Esophagus muscularis mucosa (tissue), 4 donors: Measurements from ENCODE around the gene C4orf50. TPM values are rescaled to one million over a fixed set of nuclear protein-coding genes. Genes with fewer than 3 reads are reported as not detected.

Source experiments
- DNase-seq: peaks from one replicate; pipeline ENCODE4 v3.0.0-alpha.2; 2017; ENCODE audit errors: extremely low spot score
- H3K27ac ChIP-seq, 4 donors: fragments of 200-600 bp; sonication (generic); replicated peaks in 1 of 4; 1 replicate in 3 of 4; 2 replicates in 1 of 4; pipeline ENCODE4 v1.5.1; 2016 to 2019; ENCODE audit warnings: mild to moderate bottlenecking in 1 of 4
- H3K27me3 ChIP-seq, 4 donors: fragments of 200-600 bp; sonication (generic); one replicate each; pipeline versions ENCODE4 v1.5.1 to v1.6.0; 2016 to 2019
- H3K36me3 ChIP-seq, 4 donors: fragments of 200-600 bp; sonication (generic); one replicate each; pipeline ENCODE4 v1.5.1; 2016 to 2019
- H3K4me1 ChIP-seq, 4 donors: fragments of 200-600 bp; sonication (generic); one replicate each; pipeline ENCODE4 v1.5.1; 2016 to 2019
- H3K4me3 ChIP-seq, 4 donors: fragments of 200-600 bp; sonication (generic); 1 replicate in 2 of 4; 2 replicates in 2 of 4; pipeline ENCODE4 v1.5.1; 2016 to 2019; ENCODE audit warnings: mild to moderate bottlenecking in 4 of 4, moderate library complexity in 1 of 4
- H3K9me3 ChIP-seq, 4 donors: fragments of 200-600 bp; sonication (generic); 1 replicate in 3 of 4; 2 replicates in 1 of 4; pipeline ENCODE4 v1.5.1; 2016 to 2019
- EP300 ChIP-seq: sonication (generic); formaldehyde crosslinking; IDR thresholded peaks from one replicate; pipeline ENCODE4 v1.6.1; 2017; ENCODE audit warnings: antibody characterized with exemption
- POLR2A ChIP-seq: fragments of 450-650 bp; IDR thresholded peaks from one replicate; pipeline ENCODE4 v1.6.1; 2017; ENCODE audit warnings: antibody characterized with exemption, moderate library complexity, mild to moderate bottlenecking, low read depth
- POLR2AphosphoS5 ChIP-seq, 2 donors: sonication (generic); formaldehyde crosslinking; IDR thresholded peaks; one replicate each; pipeline ENCODE4 v1.6.1; 2017; ENCODE audit warnings: antibody characterized with exemption in 2 of 2
- WGBS: methylation state at CpG from one replicate; pipeline ENCODE4 v1.1.5; 2018; 5-methylcytosine and 5-hydroxymethylcytosine counted together
- intact Hi-C: fragments of 100-400 bp; cut with DNase I; formaldehyde crosslinking; loops from one replicate; pipeline ENCODE4 v1.15.1; 2023
- total RNA-seq, 4 donors: library from RNA; depleted of rRNA; stranded (reverse); fragments of >200 nt; gene quantifications; one replicate each; pipeline versions ENCODE4 v1.1.0 to v1.2.1, GENCODE V29; 2016
- TF ChIP-seq, protein P1 (sequence below), 3 experiments: fragments of 200-600 bp in 2 of 3; fragments of 450-650 bp in 1 of 3; sonication (generic) in 2 of 3; IDR thresholded peaks; one replicate each; pipeline ENCODE4 v1.5.1; 2017 to 2019; ENCODE audit warnings: antibody characterized with exemption in 3 of 3, mild to moderate bottlenecking in 2 of 3, moderate library complexity in 1 of 3

Gene C4orf50
- total RNA-seq, 4 donors from 2014 or later, result 0.11 to 0.42 (median 0.26) TPM

DNA sequence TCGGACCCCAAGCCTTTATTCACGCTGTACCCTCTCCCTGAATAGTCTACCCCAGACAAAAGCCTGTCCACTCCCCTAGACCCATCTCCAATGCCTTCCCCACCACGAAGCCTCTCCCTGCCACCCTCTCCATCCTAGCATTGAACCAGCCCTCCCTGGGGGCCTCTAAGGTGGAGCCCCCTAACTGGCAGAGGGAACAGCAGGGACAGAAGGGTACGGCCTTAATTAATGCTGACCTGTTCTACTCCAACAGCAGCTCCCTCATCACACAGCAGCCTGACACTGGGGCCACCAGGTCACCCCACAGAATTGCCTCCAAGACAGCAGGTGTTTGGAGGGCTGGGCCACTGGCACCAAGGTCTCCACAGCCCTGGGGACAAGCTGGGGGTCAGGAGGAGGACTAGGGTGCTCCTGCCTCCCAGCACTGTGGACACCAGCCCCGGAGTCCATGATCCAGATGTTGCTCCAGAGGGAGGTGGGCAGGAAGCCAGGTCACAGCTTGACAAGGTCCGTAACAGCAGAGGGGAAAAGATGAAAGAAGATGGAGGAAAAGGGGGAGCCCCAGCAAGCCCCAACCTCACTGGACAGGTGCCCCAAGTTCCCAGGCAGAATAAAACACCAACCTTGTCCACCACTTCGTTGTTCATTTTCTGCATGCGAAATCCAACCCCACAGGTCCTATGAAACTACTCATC is 129.1 kb downstream of the C4orf50 start:
- 30% methylated on average over 7 of the region's 8 CpGs for WGBS
- peak overlapping the region in 3 of 4 donors; percentile 52 to 55 (median 52) for H3K4me3 ChIP-seq

DNA sequence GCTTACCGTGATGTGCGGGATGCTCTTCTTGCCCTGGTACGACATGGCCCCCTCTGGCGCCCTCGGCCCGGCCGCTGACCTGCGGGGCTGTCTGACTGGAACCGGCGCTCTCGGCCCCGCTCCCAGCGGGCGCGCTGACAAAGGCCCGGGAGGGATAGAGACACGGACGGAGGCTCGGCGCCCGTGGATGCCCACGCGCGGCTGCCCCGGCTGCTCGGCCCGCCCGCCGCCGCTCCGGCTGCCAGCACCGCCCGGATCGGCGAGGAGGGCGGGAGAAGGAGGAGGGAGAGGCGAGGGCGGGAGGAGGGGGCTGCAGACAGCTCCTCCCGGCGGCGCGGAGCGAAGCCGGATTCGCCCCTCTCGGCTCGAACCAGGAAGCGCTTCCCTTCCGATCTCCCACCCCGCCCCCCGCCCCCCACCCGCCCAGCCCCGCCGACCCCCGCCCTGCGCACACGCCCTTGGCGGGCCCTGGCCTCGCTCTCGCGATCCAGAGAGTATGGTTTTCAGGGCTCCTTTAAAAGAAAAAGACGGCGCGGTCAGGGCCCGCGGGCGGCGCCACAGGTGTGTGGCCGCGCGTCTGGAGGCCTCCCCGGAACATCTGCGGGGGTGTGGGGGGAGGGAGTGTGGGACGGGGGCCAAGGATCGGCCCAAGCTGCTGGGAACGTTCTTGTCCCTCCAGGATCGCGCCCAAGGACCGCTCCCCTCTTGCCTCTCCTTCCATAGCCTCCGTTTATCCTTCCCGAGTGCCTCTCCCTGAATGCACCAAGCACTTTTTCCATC is 129.8 kb downstream of the C4orf50 start:
- Histone ChIP-seq H3K4me1 (peaks cover 21 to 62% (median 49%) of the 10 kb centered on the region in 4 donors), H3K4me3 (peak overlapping the region; percentile 52 to 61 (median 54)), H3K27ac (no peak overlapping the region), H3K36me3 (no peaks in the 10 kb centered on the region), H3K27me3 (peaks cover 6 to 91% (median 55%) of the 10 kb centered on the region in 4 donors), H3K9me3 (no peaks in the 10 kb centered on the region)
- TF ChIP-seq, protein P1, sequence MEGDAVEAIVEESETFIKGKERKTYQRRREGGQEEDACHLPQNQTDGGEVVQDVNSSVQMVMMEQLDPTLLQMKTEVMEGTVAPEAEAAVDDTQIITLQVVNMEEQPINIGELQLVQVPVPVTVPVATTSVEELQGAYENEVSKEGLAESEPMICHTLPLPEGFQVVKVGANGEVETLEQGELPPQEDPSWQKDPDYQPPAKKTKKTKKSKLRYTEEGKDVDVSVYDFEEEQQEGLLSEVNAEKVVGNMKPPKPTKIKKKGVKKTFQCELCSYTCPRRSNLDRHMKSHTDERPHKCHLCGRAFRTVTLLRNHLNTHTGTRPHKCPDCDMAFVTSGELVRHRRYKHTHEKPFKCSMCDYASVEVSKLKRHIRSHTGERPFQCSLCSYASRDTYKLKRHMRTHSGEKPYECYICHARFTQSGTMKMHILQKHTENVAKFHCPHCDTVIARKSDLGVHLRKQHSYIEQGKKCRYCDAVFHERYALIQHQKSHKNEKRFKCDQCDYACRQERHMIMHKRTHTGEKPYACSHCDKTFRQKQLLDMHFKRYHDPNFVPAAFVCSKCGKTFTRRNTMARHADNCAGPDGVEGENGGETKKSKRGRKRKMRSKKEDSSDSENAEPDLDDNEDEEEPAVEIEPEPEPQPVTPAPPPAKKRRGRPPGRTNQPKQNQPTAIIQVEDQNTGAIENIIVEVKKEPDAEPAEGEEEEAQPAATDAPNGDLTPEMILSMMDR (IDR thresholded peaks at IDR 0.05), result no peak
- TF ChIP-seq POLR2AphosphoS5 (IDR thresholded peaks at IDR 0.05), result no peak
- TF ChIP-seq EP300, result no peak
- no peak for TF ChIP-seq POLR2A
- intact Hi-C loops, result no loop called here
- WGBS, result 1% methylated on average over 44 of the region's 81 CpGs
- no peak for DNase-seq

More for the DNA sequence above, 129.1 kb downstream of the C4orf50 start:
- peaks cover 21 to 63% (median 49%) of the 10 kb centered on the region in 4 donors for H3K4me1 ChIP-seq
- H3K9me3 ChIP-seq, result no peaks in the 10 kb centered on the region
- DNase-seq, result no peak
- peaks cover 6 to 99% (median 58%) of the 10 kb centered on the region in 4 donors for H3K27me3 ChIP-seq
- TF ChIP-seq EP300, result no peak
- no peak for TF ChIP-seq POLR2A
- TF ChIP-seq POLR2AphosphoS5 (IDR thresholded peaks at IDR 0.05), result no peak
- TF ChIP-seq, protein P1 (IDR thresholded peaks at IDR 0.05), result no peak
- intact Hi-C loops, result no loop called here
- no peaks in the 10 kb centered on the region for H3K36me3 ChIP-seq
- no peak overlapping the region for H3K27ac ChIP-seq

DNA sequence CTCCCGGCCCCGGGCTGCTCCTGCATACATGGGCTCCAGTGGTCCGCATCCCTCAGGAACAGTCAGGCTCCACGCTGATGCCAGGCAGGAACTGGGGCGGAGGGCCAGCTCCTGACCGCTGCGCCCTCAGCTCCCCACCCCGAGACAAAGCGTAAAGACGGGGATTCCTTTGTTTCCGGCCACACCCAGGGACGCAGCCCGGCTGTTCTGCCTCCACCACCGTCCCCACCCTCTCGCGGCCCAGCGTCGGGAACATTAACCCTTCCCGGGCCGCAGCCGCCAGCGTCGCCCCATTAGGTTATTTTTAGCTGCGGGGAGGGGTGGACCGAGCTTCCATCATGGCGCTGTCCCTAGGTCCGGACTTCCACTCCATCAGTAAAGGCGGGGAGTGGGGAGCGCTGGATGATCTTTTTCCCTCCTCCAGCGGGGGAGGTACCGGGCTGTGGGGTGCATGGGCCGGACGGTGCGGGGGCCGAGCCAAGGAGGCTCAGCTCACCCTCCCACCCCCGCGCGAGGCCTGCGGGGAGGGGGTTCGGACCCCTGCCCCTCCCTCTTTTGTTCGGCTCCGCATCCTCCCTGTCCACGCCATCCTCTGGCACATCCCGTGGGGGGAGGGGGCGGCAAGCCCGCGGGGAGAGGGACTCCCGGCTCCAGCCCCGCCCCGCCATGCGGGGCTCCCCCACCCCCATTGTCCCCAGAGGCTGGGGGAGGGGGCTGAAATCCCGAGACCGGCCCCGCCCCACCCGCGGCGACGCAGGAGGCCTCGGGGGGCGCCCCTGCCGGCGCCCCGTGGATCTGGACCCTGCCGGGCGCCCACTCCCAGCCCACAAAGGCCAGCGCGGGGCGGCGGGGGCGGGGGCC is 130.6 kb downstream of the C4orf50 start:
- Histone ChIP-seq H3K4me1 (peaks cover 21 to 53% (median 43%) of the 10 kb centered on the region in 4 donors), H3K9me3 (no peaks in the 10 kb centered on the region), H3K4me3 (peak overlapping the region; percentile 52 to 61 (median 54)), H3K27ac (no peak overlapping the region), H3K36me3 (no peaks in the 10 kb centered on the region), H3K27me3 (peaks cover 6 to 83% (median 54%) of the 10 kb centered on the region in 4 donors)
- TF ChIP-seq POLR2AphosphoS5 (IDR thresholded peaks at IDR 0.05), result no peak
- TF ChIP-seq, protein P1 (IDR thresholded peaks at IDR 0.05), result no peak
- TF ChIP-seq EP300, result no peak
- TF ChIP-seq POLR2A, result no peak
- WGBS, result 2% methylated on average over 23 of the region's 70 CpGs
- no peak for DNase-seq
- intact Hi-C loops, result no loop called here

DNA sequence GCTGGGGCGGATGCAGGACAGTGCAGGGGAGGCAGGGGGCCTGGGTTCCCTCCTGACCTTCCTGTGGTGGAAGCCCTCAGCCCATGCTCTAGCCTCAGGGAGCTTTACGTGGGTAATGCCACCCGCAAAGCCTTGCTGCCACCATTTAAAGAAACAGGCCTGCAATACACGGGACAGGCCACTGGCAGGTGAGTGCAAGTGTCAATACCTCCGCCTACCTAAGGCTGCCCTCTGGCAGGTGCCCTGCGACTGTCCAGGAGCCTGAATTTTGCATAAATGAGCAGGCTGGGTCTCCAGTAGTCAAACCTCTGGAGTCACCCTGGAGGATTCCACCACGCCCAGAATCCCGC is 131.2 kb downstream of the C4orf50 start:
- 51% methylated on average over 5 of the region's 8 CpGs for WGBS
- H3K27ac ChIP-seq, result no peak overlapping the region
- intact Hi-C loops, result no loop called here
- no peak for DNase-seq
- H3K36me3 ChIP-seq, result no peaks in the 10 kb centered on the region
- H3K9me3 ChIP-seq, result no peaks in the 10 kb centered on the region
- peak overlapping the region; percentile 52 to 61 (median 54) for H3K4me3 ChIP-seq
- H3K4me1 ChIP-seq, result peaks cover 21 to 47% (median 37%) of the 10 kb centered on the region in 4 donors
- no peak for TF ChIP-seq POLR2AphosphoS5 (IDR thresholded peaks at IDR 0.05)
- TF ChIP-seq, protein P1 (IDR thresholded peaks at IDR 0.05), result no peak
- TF ChIP-seq EP300, result no peak
- no peak for TF ChIP-seq POLR2A
- H3K27me3 ChIP-seq, result peaks cover 6 to 77% (median 50%) of the 10 kb centered on the region in 4 donors
